ENCODE data around the gene WDR46.

The WDR46 gene

GRCh38 chr6:33280539-33280938 lies 8.5 kb downstream of the WDR46 start:
- TF ChIP-seq CTCF (conservative IDR thresholded peaks at IDR 0.05; ENCODE audit: low read depth, low read length) = no peak
- no peak for DNase-seq (ENCODE audit: low read depth)
- H3K4me3 ChIP-seq (ENCODE audit: low read length) = no peak overlapping the region

- H3K4me3 ChIP-seq (ENCODE audit: low read length) = no peak overlapping the region
- no peak for DNase-seq (ENCODE audit: low read depth)
- TF ChIP-seq CTCF (conservative IDR thresholded peaks at IDR 0.05; ENCODE audit: low read depth, low read length) = peak; percentile 85
These were observed 9.0 kb downstream of the WDR46 start for GRCh38 chr6:33279971-33280511.

- TF ChIP-seq CTCF (conservative IDR thresholded peaks at IDR 0.05; ENCODE audit: low read depth, low read length) = no peak
- no peak for DNase-seq (ENCODE audit: low read depth)
These were observed 9.8 kb downstream of the WDR46 start for GRCh38 chr6:33279257-33279695.

GRCh38 chr6:33278810-33279209 lies 10.2 kb downstream of the WDR46 start:
- DNase-seq (ENCODE audit: low read depth) = no peak
- TF ChIP-seq CTCF (conservative IDR thresholded peaks at IDR 0.05; ENCODE audit: low read depth, low read length) = no peak
- no peak overlapping the region for H3K4me3 ChIP-seq (ENCODE audit: low read length)

More at GRCh38 chr6:33279257-33279695, 9.8 kb downstream of the WDR46 start:
- no peak overlapping the region for H3K4me3 ChIP-seq (ENCODE audit: low read length)

GRCh38 chr6:33278392-33278741 lies 10.7 kb downstream of the WDR46 start:
- no peak for TF ChIP-seq CTCF (conservative IDR thresholded peaks at IDR 0.05; ENCODE audit: low read depth, low read length)
- no peak overlapping the region for H3K4me3 ChIP-seq (ENCODE audit: low read length)
- DNase-seq (ENCODE audit: low read depth) = no peak

GRCh38 chr6:33277663-33278391 lies 11.2 kb downstream of the WDR46 start:
- H3K4me3 ChIP-seq (ENCODE audit: low read length) = peak overlapping the region; percentile 52
- no peak for DNase-seq (ENCODE audit: low read depth)

More at GRCh38 chr6:33277663-33278391, 11.2 kb downstream of the WDR46 start:
- no peak for TF ChIP-seq CTCF (conservative IDR thresholded peaks at IDR 0.05; ENCODE audit: low read depth, low read length)

All from retinal pigment epithelial cell (primary cell).